Osteoblast (primary cell): ENCODE data around the gene ZNF778. TPM values are rescaled to one million over a fixed set of nuclear protein-coding genes. Genes with fewer than 3 reads are reported as not detected.
"Not testable (repeated sequence)": the region's sequence is repeated elsewhere in the genome, so short reads cannot be mapped to it uniquely, and the experiment has no call there.

Experiments
- DNase-seq: peaks from one replicate; pipeline ENCODE4 v3.0.0; 2011; ENCODE audit warnings: low spot score, mixed read lengths; ENCODE audit not compliant: insufficient read length; ENCODE audit errors: missing footprints
- H2AFZ ChIP-seq: 2 replicates; pipeline ENCODE4 v1.6.0; 2011; ENCODE audit warnings: mild to moderate bottlenecking, low read length
- H3K27ac ChIP-seq: 2 replicates; pipeline ENCODE4 v1.5.1; 2011; ENCODE audit warnings: mild to moderate bottlenecking, low read depth, low read length, moderate library complexity
- H3K27me3 ChIP-seq: 2 replicates; pipeline ENCODE4 v1.6.0; 2012; ENCODE audit warnings: mild to moderate bottlenecking, control low read depth, inconsistent platforms, low read length, moderate library complexity; ENCODE audit not compliant: insufficient read depth
- H3K36me3 ChIP-seq: 2 replicates; pipeline ENCODE4 v1.5.1; 2011; ENCODE audit warnings: mild to moderate bottlenecking, low read length, control low read depth, moderate library complexity; ENCODE audit not compliant: insufficient read depth
- H3K4me1 ChIP-seq: 2 replicates; pipeline ENCODE4 v1.5.1; 2011; ENCODE audit warnings: mild to moderate bottlenecking, low read length, control low read depth, moderate library complexity; ENCODE audit not compliant: insufficient read depth
- H3K4me2 ChIP-seq: 2 replicates; pipeline ENCODE4 v1.6.0; 2011; ENCODE audit warnings: mild to moderate bottlenecking, low read length; ENCODE audit not compliant: insufficient read depth
- H3K4me3 ChIP-seq: fragments of 200-600 bp; sonication (generic); 3 replicates; pipeline ENCODE4 v1.5.1; 2012; ENCODE audit warnings: mild to moderate bottlenecking, low read length, inconsistent platforms; ENCODE audit not compliant: insufficient read depth
- H3K79me2 ChIP-seq: 2 replicates; pipeline ENCODE4 v1.6.0; 2012; ENCODE audit warnings: mild to moderate bottlenecking, low read length, control low read depth, inconsistent platforms; ENCODE audit not compliant: insufficient read depth
- H3K9me3 ChIP-seq: 2 replicates; pipeline ENCODE4 v1.5.1; 2011; ENCODE audit warnings: low read depth, low read length, control low read depth
- H4K20me1 ChIP-seq: 2 replicates; pipeline ENCODE4 v1.6.0; 2012; ENCODE audit warnings: mild to moderate bottlenecking, low read length, control low read depth; ENCODE audit not compliant: insufficient read depth
- CTCF ChIP-seq: IDR thresholded peaks from 2 replicates; pipeline ENCODE4 v1.5.1; 2011; ENCODE audit warnings: mild to moderate bottlenecking, low read depth, low read length, moderate library complexity; ENCODE audit errors: extremely low read depth
- total RNA-seq: library from RNA; depleted of rRNA; stranded (reverse); fragments of >200 nt; gene quantifications from 2 replicates; pipeline ENCODE4 v1.2.3, GENCODE V29; 2012

Gene ZNF778
- total RNA-seq, 1 donor: 8.7 TPM

- Histone ChIP-seq H3K27ac (no peak overlapping the region), H3K4me3 (no peak overlapping the region), H3K9me3 (no peaks in the 10 kb centered on the region), H3K4me1 (no peaks in the 10 kb centered on the region), H3K4me2 (no peak overlapping the region), H4K20me1 (no peaks in the 10 kb centered on the region), H3K27me3 (no peaks in the 10 kb centered on the region), H3K79me2 (no peaks in the 10 kb centered on the region), H2AFZ (no peak overlapping the region), H3K36me3 (no peaks in the 10 kb centered on the region)
- no peak for TF ChIP-seq CTCF
- DNase-seq: no peak
These were observed 34.0 kb upstream of the ZNF778 start for GRCh38 chr16:89183463-89183862.

GRCh38 chr16:89183975-89184676 is 33.4 kb upstream of the ZNF778 start:
- Histone ChIP-seq H3K27me3 (no peaks in the 10 kb centered on the region), H3K4me1 (no peaks in the 10 kb centered on the region), H4K20me1 (no peaks in the 10 kb centered on the region), H3K36me3 (no peaks in the 10 kb centered on the region), H3K4me2 (no peak overlapping the region), H3K27ac (no peak overlapping the region), H3K4me3 (no peak overlapping the region), H3K79me2 (no peaks in the 10 kb centered on the region), H2AFZ (no peak overlapping the region), H3K9me3 (no peaks in the 10 kb centered on the region)
- no peak for TF ChIP-seq CTCF
- DNase-seq: no peak

GRCh38 chr16:89184677-89184932 is 32.9 kb upstream of the ZNF778 start:
- no peaks in the 10 kb centered on the region for H3K9me3 ChIP-seq
- DNase-seq: no peak
- no peak overlapping the region for H3K4me2 ChIP-seq
- H3K4me1 ChIP-seq: no peaks in the 10 kb centered on the region
- no peak overlapping the region for H3K27ac ChIP-seq
- no peak for TF ChIP-seq CTCF
- no peaks in the 10 kb centered on the region for H3K27me3 ChIP-seq
- no peaks in the 10 kb centered on the region for H4K20me1 ChIP-seq
- H3K4me3 ChIP-seq: no peak overlapping the region
- no peak overlapping the region for H2AFZ ChIP-seq
- no peaks in the 10 kb centered on the region for H3K79me2 ChIP-seq
- H3K36me3 ChIP-seq: no peaks in the 10 kb centered on the region

GRCh38 chr16:89184933-89185794 is 32.3 kb upstream of the ZNF778 start:
- Histone ChIP-seq H3K4me1 (no peaks in the 10 kb centered on the region), H3K9me3 (no peaks in the 10 kb centered on the region), H4K20me1 (no peaks in the 10 kb centered on the region), H3K4me3 (no peak overlapping the region), H2AFZ (no peak overlapping the region), H3K27ac (no peak overlapping the region), H3K79me2 (no peaks in the 10 kb centered on the region), H3K27me3 (no peaks in the 10 kb centered on the region), H3K36me3 (no peaks in the 10 kb centered on the region), H3K4me2 (no peak overlapping the region)
- TF ChIP-seq CTCF: no peak
- DNase-seq: no peak

- not testable (repeated sequence) for H4K20me1 ChIP-seq, H3K4me3 ChIP-seq, DNase-seq, H3K9me3 ChIP-seq, H3K4me1 ChIP-seq, H3K27me3 ChIP-seq, H3K79me2 ChIP-seq, H3K36me3 ChIP-seq, H3K4me2 ChIP-seq, H3K27ac ChIP-seq, H2AFZ ChIP-seq
These were observed 31.5 kb upstream of the ZNF778 start for GRCh38 chr16:89185887-89186592.
